Stimulated activated effector memory CD8-positive, alpha-beta T cell treated with anti-CD3 and anti-CD28 coated beads, Interleukin-12 subunit alpha, Interleukin-12 subunit beta, amount 100 ng/mL, for 72 hours (primary cell): ENCODE results near the gene TASOR2.

Source experiments
- ATAC-seq: fragments of 150-1000 bp; cut with Tn5 transposase; 2 replicates; pipeline ENCODE4 v1.10.0; 2021
- DNase-seq, 2 donors: peaks; one replicate each; pipeline ENCODE4 v3.0.0; 2021 to 2022; ENCODE audit warnings: low spot score in 2 of 2
- H3K27ac Mint-ChIP-seq: one replicate; pipeline ENCODE4 v1.8.0; 2022; ENCODE audit warnings: mild to moderate bottlenecking, mixed read lengths
- H3K36me3 Mint-ChIP-seq: one replicate; pipeline ENCODE4 v1.8.0; 2022; ENCODE audit warnings: mild to moderate bottlenecking, mixed read lengths
- H3K4me1 Mint-ChIP-seq: one replicate; pipeline ENCODE4 v1.8.0; 2022; ENCODE audit warnings: mixed read lengths
- H3K4me3 Mint-ChIP-seq: one replicate; pipeline ENCODE4 v1.8.0; 2022; ENCODE audit warnings: mild to moderate bottlenecking, mixed read lengths
- H3K9me3 Mint-ChIP-seq: one replicate; pipeline ENCODE4 v1.8.0; 2022; ENCODE audit warnings: mixed read lengths

The TASOR2 gene

DNA sequence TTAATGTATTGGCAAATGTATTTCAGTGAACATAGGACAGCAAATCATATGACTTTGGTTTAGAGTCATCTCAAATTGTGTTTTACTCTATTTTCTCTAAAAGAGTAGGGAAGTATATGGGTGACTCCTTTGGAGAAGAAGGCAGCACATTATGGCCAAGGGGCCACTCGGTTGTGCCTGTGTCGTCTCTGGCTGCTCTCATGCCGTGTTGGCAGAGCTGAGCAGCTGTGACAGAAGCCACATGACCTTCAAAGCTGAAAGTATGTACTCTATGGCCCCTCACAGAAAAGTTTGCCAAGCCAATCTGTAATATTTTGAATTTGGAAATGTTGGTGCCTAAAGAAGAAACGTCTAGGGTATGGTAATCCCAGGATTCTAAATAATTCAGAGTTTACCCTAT, 47.5 kb downstream of the TASOR2 start:
- Mint-ChIP-seq H3K9me3 (no peaks in the 10 kb centered on the region), H3K36me3 (peaks cover 100% of the 10 kb centered on the region), H3K27ac (peak overlapping the region; percentile 35), H3K4me1 (peaks cover 25% of the 10 kb centered on the region), H3K4me3 (no peak overlapping the region)
- DNase-seq (no peak), ATAC-seq (no peak)
